Measurements from ENCODE around the gene TMUB1.

The TMUB1 gene

GRCh38 chr7:151058781-151059366 lies 24.4 kb downstream of the TMUB1 start:
- intact Hi-C loops (cut with micrococcal nuclease): loop anchor here (1.0 to 10.0 kb wide), 3 partner anchors 28 to 56 kb away; partner anchors contain the start of genes ABCB8 and AGAP3
- Mint-ChIP-seq H3K4me1 (ENCODE audit: low read depth) (peaks cover 61% of the 10 kb centered on the region), H3K36me3 (ENCODE audit: low read depth) (peaks cover 68% of the 10 kb centered on the region), H3K27ac (peak overlapping the region; percentile 92), H3K4me3 (peak overlapping the region; percentile 91), H3K27me3 (no peaks in the 10 kb centered on the region), H3K9me3 (no peaks in the 10 kb centered on the region)

- peaks cover 68% of the 10 kb centered on the region for H3K36me3 Mint-ChIP-seq (ENCODE audit: low read depth)
- intact Hi-C loops (cut with micrococcal nuclease): loop anchor here (1.0 to 10.0 kb wide), 3 partner anchors 29 to 57 kb away; partner anchors contain the start of genes ABCB8 and AGAP3
- H3K4me1 Mint-ChIP-seq (ENCODE audit: low read depth): peaks cover 68% of the 10 kb centered on the region
- H3K27ac Mint-ChIP-seq: peak overlapping the region; percentile 92
- no peaks in the 10 kb centered on the region for H3K27me3 Mint-ChIP-seq
- H3K4me3 Mint-ChIP-seq: peak overlapping the region; percentile 91
- no peaks in the 10 kb centered on the region for H3K9me3 Mint-ChIP-seq
Observed at GRCh38 chr7:151057989-151058780, 25.1 kb downstream of the TMUB1 start.

GRCh38 chr7:151057506-151057988 lies 25.7 kb downstream of the TMUB1 start, which contains the start of gene CDK5:
TSS of gene CDK5 (minus strand) at chr7:151057897. CDS start at chr7:151057848, 49 bp downstream.
- Mint-ChIP-seq H3K4me1 (ENCODE audit: low read depth) (peaks cover 75% of the 10 kb centered on the region), H3K27ac (peak within 1 kb of the TSS; percentile 92)

GRCh38 chr7:151056666-151057505 lies 26.4 kb downstream of the TMUB1 start:
- H3K36me3 Mint-ChIP-seq (ENCODE audit: low read depth): peaks cover 63% of the 10 kb centered on the region
- intact Hi-C loops (cut with micrococcal nuclease): loop anchor here (10.0 kb wide), 1 partner anchor 58 kb away; no protein-coding TSS in a partner anchor
- H3K27ac Mint-ChIP-seq: peak overlapping the region; percentile 92
- no peaks in the 10 kb centered on the region for H3K9me3 Mint-ChIP-seq
- H3K27me3 Mint-ChIP-seq: no peaks in the 10 kb centered on the region
- peaks cover 76% of the 10 kb centered on the region for H3K4me1 Mint-ChIP-seq (ENCODE audit: low read depth)
- peak overlapping the region; percentile 91 for H3K4me3 Mint-ChIP-seq

More at GRCh38 chr7:151057506-151057988, 25.7 kb downstream of the TMUB1 start, which contains the start of gene CDK5:
- H3K27me3 Mint-ChIP-seq: no peaks in the 10 kb centered on the region
- peak within 1 kb of the TSS; percentile 91 for H3K4me3 Mint-ChIP-seq
- intact Hi-C loops (cut with micrococcal nuclease): loop anchor here (10.0 kb wide), 1 partner anchor 57 kb away; no protein-coding TSS in a partner anchor
- H3K36me3 Mint-ChIP-seq (ENCODE audit: low read depth): peaks cover 66% of the 10 kb centered on the region
- H3K9me3 Mint-ChIP-seq: no peaks in the 10 kb centered on the region

GRCh38 chr7:151056283-151056665 lies 27.0 kb downstream of the TMUB1 start:
- intact Hi-C loops (cut with micrococcal nuclease): loop anchor here (10.0 kb wide), 1 partner anchor 59 kb away; no protein-coding TSS in a partner anchor
- H3K27me3 Mint-ChIP-seq: peaks cover 3% of the 10 kb centered on the region
- peaks cover 70% of the 10 kb centered on the region for H3K4me1 Mint-ChIP-seq (ENCODE audit: low read depth)

GRCh38 chr7:151053751-151054150 lies 29.5 kb downstream of the TMUB1 start:
- intact Hi-C loops (cut with micrococcal nuclease): loop anchor here (10.0 kb wide), 1 partner anchor 61 kb away; no protein-coding TSS in a partner anchor
- H3K4me1 Mint-ChIP-seq (ENCODE audit: low read depth): peaks cover 48% of the 10 kb centered on the region
- H3K9me3 Mint-ChIP-seq: no peaks in the 10 kb centered on the region
- no peak overlapping the region for H3K4me3 Mint-ChIP-seq
- H3K36me3 Mint-ChIP-seq (ENCODE audit: low read depth): peaks cover 47% of the 10 kb centered on the region
- peak overlapping the region; percentile 21 for H3K27ac Mint-ChIP-seq
- H3K27me3 Mint-ChIP-seq: peaks cover 24% of the 10 kb centered on the region

More at GRCh38 chr7:151056283-151056665, 27.0 kb downstream of the TMUB1 start:
- no peak overlapping the region for H3K4me3 Mint-ChIP-seq
- peaks cover 62% of the 10 kb centered on the region for H3K36me3 Mint-ChIP-seq (ENCODE audit: low read depth)
- H3K9me3 Mint-ChIP-seq: no peaks in the 10 kb centered on the region
- H3K27ac Mint-ChIP-seq: no peak overlapping the region

GRCh38 chr7:151053096-151053495 lies 30.2 kb downstream of the TMUB1 start:
- intact Hi-C loops (cut with micrococcal nuclease): loop anchor here (10.0 kb wide), 1 partner anchor 62 kb away; no protein-coding TSS in a partner anchor
- H3K27ac Mint-ChIP-seq: peak overlapping the region; percentile 21
- no peaks in the 10 kb centered on the region for H3K9me3 Mint-ChIP-seq
- H3K36me3 Mint-ChIP-seq (ENCODE audit: low read depth): peaks cover 47% of the 10 kb centered on the region
- H3K4me1 Mint-ChIP-seq (ENCODE audit: low read depth): peaks cover 42% of the 10 kb centered on the region
- H3K4me3 Mint-ChIP-seq: no peak overlapping the region
- peaks cover 28% of the 10 kb centered on the region for H3K27me3 Mint-ChIP-seq

- peaks cover 31% of the 10 kb centered on the region for H3K27me3 Mint-ChIP-seq
- peaks cover 40% of the 10 kb centered on the region for H3K36me3 Mint-ChIP-seq (ENCODE audit: low read depth)
- no peak overlapping the region for H3K4me3 Mint-ChIP-seq
- intact Hi-C loops (cut with micrococcal nuclease): loop anchor here (10.0 kb wide), 1 partner anchor 64 kb away; no protein-coding TSS in a partner anchor
- no peak overlapping the region for H3K27ac Mint-ChIP-seq
- peaks cover 38% of the 10 kb centered on the region for H3K4me1 Mint-ChIP-seq (ENCODE audit: low read depth)
- no peaks in the 10 kb centered on the region for H3K9me3 Mint-ChIP-seq
Observed at GRCh38 chr7:151051108-151051507, 32.2 kb downstream of the TMUB1 start.

- peaks cover 42% of the 10 kb centered on the region for H3K36me3 Mint-ChIP-seq (ENCODE audit: low read depth)
- peaks cover 30% of the 10 kb centered on the region for H3K4me1 Mint-ChIP-seq (ENCODE audit: low read depth)
- H3K4me3 Mint-ChIP-seq: no peak overlapping the region
- H3K9me3 Mint-ChIP-seq: no peaks in the 10 kb centered on the region
- H3K27me3 Mint-ChIP-seq: peaks cover 31% of the 10 kb centered on the region
- no peak overlapping the region for H3K27ac Mint-ChIP-seq
- intact Hi-C loops (cut with micrococcal nuclease): no loop called here
Observed at GRCh38 chr7:151048911-151049463, 34.3 kb downstream of the TMUB1 start.

GRCh38 chr7:151047976-151048815 lies 35.1 kb downstream of the TMUB1 start, which contains the start of gene ASIC3:
TSS of gene ASIC3 (plus strand) at chr7:151048531. CDS start at chr7:151048886, 355 bp downstream.
- H3K36me3 Mint-ChIP-seq (ENCODE audit: low read depth): peaks cover 42% of the 10 kb centered on the region
- intact Hi-C loops (cut with micrococcal nuclease): no loop called here
- peaks cover 22% of the 10 kb centered on the region for H3K4me1 Mint-ChIP-seq (ENCODE audit: low read depth)
- peaks cover 31% of the 10 kb centered on the region for H3K27me3 Mint-ChIP-seq
- H3K4me3 Mint-ChIP-seq: no peak within 1 kb of the TSS
- H3K9me3 Mint-ChIP-seq: no peaks in the 10 kb centered on the region
- no peak within 1 kb of the TSS for H3K27ac Mint-ChIP-seq

- Mint-ChIP-seq H3K4me1 (ENCODE audit: low read depth) (peaks cover 12% of the 10 kb centered on the region), H3K36me3 (ENCODE audit: low read depth) (peaks cover 47% of the 10 kb centered on the region), H3K27ac (no peak overlapping the region), H3K9me3 (no peaks in the 10 kb centered on the region), H3K4me3 (no peak overlapping the region), H3K27me3 (peaks cover 31% of the 10 kb centered on the region)
- intact Hi-C loops (cut with micrococcal nuclease): no loop called here
Observed at GRCh38 chr7:151046603-151047573, 36.4 kb downstream of the TMUB1 start.
